Stimulated activated CD8-positive, alpha-beta memory T cell treated with anti-CD3 and anti-CD28 coated beads, Interleukin-12 subunit alpha, Interleukin-12 subunit beta, amount 100 ng/mL, for 4 hours (primary cell): Measurements from ENCODE around the gene EYA4.
"Not testable (repeated sequence)": the region's sequence is repeated elsewhere in the genome, so short reads cannot be mapped to it uniquely, and the experiment has no call there.

ENCODE experiments used
- DNase-seq: peaks from one replicate; pipeline ENCODE4 v3.0.0-alpha.2; 2020; ENCODE audit warnings: low read depth

Gene EYA4

DNA sequence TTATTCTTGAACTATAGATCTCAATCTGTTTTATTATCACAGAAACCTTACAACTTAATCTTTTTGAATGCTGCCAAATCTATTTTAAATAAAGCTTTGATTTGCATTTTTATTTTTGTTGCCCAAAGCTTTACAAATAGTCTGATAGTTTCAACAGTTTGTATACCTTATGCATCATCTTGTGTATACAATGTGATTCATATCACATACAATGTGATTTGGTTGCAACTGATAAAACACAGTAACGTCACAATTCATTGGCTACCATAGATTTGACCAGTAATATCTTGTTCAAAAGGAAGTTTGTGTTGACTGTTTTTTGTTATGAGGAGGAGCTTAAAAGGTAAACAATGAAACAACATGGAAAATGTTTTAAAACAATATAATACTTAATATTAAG lies 110.9 kb downstream of the EYA4 start:
- DNase-seq: no peak

DNA sequence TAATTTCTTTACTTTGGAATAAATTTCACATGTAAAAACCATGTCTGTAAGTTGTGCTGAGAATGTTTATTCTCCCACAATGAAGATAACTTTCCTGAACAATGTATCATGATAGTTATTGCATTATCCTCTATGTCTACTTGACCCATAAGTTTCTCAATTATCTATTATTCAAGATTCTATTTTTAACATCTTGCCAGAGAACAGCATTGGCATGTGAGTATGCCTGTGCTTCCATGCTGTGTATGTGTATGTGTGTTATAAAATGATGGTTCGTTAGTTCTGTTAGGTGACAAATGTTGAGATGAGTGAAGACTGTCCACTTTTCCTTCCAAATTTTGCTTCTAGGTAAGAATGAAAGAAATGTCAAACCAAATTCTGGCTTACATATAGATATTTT lies 111.9 kb downstream of the EYA4 start:
- no peak for DNase-seq

DNA sequence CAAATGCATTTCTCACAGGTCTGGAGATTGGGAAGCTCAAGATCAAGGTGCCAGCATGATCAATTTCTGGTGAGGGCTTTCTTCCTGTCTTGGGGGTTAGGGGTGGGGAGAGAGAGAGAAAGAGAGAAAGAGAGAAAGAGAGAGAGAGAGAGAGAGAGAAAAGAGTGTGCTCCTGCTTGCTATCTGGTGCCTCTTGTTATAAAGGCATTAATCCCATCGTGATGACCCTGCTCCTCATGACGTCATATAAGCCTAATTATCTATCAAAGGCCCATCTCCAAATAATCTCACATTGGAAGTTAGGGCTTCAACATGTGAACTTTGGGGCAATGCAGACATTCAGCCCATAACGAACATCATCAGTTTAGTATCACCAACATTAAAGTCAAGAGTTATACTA lies 114.8 kb downstream of the EYA4 start:
- no peak for DNase-seq

DNA sequence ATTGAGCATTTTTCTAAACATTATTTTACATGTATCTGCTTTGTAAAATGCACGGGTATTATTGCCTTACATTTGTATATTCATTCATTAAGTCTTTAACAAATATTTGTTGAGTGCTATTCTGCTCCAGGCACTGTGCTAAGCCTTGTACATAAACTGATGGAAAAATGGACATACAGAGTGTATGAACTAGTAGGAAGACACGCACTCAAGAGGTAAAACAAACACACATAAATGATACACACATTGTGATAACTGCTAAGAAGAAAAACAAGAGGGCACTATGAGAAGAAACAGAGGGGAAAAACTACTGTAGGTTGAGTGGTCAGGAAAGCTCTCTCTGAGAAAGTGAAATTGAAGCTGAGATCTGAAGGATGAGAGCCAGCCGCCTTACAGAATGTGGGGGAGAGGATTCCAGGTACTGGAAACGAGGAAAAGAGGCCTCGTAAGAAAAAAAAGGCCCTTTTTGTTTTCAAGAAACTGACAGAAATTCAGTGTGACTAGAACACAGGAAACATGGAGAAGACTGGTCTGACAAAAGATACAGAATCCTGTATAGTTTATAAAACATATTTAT lies 117.5 kb downstream of the EYA4 start:
- DNase-seq: no peak

DNA sequence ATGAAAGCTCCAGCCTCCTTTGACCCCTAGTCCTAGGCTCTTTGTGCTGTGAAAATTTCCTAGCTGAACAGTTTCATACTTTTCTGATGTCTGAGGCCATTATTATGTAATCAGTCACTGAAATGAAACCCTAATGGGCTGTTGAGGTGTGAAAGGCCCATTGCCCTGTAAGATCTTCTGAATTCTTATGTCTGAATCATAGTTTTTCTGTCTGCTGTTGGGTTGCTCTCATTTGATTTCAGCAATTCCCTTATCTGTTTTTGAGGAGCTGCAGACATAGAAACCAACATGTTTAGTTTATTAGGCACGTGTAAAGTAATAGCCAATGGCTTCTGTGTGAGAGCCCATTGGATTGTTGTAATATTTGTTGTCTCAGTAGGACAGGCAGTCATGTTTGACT lies 118.1 kb downstream of the EYA4 start:
- DNase-seq: no peak

DNA sequence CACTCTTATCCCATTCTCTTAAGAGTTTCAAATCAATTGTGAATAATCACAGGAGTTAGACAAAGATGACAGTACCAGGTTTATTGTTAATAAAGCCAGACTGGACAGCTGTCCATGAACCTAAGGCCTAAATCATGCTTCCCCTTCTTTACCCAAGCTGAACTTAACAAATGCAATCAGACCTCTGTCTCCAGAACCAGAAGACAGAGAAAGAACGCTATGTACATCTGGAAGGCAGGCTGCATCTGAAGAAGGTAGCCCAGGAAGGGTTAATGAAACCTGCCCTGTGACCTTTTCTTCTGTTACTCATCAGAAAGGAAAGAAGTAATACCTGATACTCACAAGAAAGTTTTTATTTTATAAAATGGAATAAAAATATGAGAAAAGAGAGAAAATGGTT lies 118.6 kb downstream of the EYA4 start:
- DNase-seq: no peak

DNA sequence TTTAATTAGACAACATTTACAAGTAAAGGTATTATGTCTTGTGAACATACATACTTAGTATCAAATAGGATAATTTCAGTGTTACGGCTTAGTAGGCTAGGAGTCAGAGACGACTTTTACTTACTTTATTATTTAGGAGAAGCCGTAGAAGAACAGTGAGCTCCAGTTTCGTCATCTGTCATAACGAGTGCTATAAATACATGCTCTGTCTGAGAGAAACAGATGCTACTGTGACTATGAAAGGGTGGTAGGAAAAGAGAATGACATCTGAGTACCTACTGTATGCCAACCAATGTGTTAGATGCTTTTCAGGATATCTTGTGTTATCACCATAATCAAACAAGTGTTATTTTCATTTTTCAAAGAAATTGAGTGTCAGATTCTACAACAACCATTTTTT lies 119.0 kb downstream of the EYA4 start:
- no peak for DNase-seq

DNA sequence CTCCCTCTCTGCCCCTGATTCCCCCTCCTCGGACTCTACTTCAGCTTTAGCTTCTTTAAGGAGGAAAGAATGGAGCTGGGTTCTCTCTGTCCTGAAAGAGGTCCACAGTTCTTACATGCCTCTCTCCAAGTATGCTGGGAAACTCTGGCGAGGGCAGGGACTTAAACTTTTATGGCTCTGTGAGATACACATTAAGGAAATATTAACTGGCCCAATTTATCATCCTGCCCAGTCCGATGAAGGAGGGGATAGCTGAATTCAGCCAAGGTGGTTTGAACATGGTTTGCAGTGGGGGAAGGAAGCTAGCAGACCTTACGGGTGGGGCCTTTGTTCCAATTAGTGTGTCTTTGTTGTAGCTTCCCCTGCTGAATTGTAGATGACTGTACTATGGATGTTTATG lies 121.7 kb downstream of the EYA4 start:
- no peak for DNase-seq

DNA sequence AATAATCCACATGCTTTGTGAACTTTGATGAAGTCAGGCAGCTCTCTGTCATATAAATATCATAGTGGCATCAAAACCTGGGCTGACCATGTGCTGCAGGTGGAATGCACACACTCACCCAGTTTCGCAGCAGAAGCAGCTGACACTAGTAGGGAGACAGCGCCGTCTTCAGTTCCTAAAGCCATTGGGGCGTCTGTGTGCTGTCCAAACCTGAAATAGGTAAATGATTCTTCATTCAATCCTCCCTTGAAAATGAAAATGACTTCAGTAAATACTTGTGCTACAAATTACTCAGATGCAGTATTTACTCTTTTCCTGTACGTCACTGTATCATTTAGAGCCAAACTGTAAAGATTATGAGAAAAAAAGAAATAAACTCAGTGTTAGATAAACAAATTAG lies 127.5 kb downstream of the EYA4 start:
- DNase-seq: no peak

DNA sequence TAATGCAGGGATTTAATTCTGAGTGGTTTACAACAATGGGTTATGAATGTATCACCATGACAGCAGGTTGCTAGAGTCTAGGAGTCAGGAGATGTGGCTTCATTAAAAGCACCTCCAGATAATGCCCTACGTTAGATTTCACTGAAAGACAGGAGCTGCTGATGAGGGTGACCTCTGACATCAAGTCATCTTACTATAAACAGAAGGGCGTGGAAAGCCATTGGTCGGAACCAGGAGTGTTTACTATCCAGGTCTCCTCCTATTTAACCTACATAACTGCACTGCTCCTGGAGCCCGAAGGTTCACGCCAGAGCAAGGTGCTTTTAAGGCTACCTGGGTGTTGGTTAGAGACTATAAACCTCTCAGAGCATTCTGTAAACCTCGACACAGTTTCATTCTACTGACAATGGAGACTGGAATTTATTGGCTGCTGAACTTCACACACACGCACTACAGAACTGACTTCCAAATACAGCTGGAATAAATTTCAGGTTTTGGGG lies 128.7 kb downstream of the EYA4 start:
- DNase-seq: no peak

DNA sequence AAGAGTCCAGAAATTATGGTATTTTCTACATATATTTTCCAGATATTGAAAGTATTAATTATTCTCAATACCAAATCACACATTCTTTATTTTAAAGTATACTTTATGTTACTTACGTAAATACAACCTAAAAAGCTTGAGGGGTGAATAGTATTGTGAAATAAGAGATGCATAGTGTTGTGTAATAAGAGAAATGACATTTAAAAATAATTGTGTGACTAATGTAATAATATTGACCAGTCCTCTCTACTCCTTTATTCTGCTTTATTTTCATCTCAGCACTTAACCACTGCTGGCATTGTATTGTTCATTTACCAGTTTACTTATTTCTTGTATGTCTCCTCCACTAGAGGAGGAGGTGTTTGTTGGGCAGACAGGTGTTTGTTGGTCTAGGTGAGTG lies 135.6 kb downstream of the EYA4 start:
- no peak for DNase-seq

DNA sequence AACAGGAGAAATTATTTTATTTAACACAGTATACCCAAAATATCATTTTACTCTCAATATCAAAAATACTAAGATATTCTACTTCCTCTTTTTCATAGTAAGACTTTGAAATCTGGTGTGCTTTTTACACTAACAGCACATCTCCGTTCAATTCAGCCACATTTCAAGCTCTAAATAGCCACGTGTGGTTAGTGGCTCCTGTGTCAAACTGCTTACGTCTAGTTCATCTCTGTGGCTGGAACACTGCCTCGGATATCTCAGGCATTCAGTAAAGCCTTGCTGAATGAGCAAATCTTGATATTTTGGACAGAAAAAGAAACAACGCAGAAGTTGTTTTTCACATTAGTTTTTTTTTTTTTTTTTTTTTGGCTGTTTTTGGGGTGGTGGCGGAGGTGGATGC lies 136.1 kb downstream of the EYA4 start:
- no peak for DNase-seq

DNA sequence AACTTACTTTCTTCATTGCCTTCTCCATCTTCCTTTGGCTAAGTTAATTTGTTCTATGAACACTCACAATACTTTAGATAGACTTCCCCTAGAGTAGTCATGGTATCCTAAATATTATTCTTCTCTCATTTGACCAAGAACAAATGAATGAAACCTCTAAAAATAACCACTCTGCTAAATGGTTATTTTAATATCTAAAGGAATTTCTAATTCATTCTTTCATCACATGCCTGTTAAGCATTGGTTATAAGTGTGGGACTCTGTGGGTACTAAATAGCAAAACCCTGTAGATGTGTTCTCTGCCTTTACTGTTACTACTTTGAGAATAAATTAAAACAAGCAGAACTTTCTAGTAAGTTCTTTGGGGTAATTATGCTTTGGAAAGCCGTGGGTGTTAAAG lies 138.9 kb downstream of the EYA4 start:
- no peak for DNase-seq

DNA sequence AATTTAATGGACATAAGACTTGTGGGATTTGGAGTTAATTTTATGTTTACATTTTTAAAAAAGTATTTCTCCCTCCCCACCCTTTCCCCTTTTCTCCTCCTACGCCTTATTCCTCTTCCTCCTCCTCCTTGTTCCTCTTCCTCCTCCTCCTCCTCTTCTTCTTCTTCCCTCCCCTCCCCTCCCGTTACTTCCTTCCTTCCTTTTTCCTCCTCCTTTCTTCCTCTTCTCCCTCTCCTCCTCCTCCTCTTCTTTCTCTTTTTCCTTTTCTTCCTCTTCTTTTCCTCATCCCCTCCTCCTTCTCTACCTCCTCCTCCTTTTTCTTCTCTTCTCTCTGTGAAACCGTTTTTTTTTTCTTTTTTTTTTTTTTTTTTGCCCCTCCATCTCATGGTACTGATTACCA lies 139.6 kb downstream of the EYA4 start:
- DNase-seq: no peak

DNA sequence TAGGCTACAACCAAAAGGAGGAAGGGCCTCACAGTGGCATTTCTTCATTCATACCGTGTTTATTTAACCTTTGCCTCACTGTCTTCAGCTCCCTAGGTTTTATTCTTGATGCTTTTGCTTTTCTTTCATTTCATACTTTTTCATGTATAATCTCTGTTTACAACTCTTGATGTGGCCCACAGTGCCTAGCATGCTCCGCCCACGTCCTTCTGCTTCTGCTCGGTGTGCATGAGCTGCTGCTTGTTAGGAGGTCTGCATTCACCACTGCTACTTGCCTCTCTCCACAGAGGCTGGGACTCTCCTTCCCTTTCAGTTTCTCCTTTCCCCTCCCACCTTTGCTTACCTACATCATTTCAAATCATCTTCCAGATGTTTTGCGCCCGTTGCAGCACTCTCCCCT lies 147.6 kb downstream of the EYA4 start:
- no peak for DNase-seq

DNA sequence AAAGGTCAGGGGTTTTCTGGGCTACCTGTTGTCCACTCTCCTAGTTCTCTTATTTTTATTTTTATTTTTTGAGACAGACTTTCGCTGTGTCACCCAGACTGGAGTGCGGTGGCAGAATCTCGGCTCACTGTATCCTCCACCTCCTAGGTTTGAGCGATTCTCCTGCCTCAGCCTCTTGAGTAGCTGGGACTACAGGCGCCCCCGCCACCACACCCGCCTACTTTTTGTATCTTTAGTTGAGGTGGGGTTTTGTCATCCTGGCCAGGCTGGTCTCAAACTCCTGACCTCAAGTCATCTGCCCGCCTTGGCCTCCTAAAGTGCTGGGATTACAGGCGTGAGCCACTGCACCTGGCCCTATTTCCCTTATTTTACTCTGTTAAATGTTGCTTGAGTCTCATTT lies 149.0 kb downstream of the EYA4 start:
- DNase-seq: no peak

DNA sequence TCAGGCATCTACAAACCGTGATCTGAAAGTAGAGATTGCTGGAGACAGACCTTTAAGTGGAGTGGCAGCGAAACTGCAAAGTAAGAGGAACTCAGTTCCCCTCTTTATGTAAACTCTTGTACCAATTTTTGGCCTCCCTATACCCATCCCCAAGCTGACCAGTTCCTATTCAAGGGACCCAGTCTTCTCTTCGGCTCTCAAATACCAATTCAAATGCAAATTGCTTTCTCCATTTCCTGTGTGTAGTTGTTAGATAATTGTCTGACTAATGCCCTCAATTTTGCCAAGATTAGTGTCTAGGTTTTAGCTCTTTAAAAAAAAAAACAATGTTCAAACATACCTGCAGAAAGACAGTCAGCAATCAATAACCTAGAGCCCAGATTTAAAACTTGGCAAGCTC lies 150.9 kb downstream of the EYA4 start:
- no peak for DNase-seq

DNA sequence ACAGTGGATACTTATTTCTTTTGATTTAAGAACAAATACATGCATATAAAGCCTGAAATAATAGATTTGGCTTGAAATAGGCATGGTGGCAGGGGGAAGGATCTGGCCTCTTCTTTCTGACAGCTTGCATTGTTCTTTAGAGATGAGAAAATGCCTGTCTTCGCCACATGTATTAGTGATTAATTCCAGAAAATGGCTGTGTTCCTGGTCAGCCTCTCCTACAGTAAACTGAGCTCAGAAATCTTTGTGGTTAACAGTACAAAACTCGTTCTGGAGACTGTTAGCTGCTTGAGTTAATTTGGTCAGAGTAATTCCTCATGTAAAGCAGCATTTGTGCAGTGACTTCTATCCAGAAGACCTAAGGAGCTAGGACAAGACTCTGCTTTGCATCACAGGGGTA lies 151.5 kb downstream of the EYA4 start:
- no peak for DNase-seq

DNA sequence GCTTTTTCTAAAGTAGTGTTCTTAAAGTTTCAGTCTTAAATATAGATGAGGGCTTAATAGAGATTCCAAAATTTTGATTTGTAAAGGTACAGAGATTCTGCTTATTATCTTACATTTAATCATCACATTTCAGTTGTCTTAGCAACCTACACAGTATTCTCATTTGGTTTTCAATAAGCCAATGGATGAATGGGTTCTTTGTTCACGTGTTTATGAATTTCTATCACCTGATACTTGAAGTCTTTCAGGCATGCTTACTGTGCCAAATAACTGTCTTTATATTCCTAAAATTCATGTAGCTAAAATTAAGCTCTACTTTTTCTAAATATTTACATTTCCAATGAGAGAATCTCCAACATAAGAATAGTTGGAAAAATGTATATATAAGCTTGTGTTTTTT lies 152.7 kb downstream of the EYA4 start:
- DNase-seq: no peak

DNA sequence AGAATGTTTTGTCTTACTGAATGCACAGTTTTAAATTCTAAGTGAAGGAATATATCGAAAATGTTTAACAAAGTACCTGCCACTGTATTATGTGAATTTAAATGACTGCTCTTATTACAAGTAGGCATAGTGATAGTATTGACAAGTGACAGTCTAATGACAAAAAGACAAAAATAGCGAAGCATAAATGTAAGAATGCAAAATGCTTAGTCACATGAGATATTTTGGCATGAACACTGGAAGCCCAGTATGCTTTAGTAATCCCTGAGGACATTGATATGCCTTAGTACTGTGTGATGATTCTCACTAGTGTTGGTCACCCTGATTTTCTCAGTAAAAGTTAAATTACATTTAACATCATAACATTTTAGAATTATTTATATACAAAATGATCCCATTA lies 153.5 kb downstream of the EYA4 start:
- DNase-seq: no peak

DNA sequence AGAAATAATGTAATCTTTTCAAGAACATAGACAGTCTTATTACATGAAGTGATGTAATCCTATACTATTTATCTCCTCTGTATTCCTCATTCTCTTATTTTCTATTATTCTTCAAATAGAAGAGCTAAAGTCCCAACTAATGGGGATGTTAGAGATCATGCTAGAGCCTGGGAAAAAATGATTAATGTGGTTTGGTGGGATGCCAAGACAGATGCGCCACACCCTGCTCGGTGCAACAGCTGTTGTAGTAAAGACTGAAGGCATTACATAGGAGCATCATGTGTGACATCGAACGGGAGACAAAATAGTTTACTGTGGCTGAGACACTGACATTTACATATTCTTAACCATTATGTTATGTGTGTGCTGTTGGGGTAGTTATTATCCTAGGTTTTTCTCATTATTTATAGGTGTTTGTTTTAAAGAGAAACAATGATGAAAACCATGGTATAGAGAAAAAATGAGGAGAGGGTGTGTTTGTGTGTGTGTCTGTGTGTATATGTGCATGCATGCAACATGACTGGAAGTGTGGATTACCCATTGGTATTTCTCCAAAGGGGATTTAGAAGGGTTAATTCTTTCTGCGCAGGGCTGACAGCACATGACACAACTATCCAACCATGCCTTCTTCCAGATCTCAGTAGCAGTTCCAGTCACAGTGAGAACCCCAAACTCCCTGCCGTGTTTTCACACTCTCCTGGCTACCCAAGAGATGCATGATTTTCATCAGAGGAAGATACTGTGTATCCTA lies 155.3 kb downstream of the EYA4 start:
- DNase-seq: no peak

DNA sequence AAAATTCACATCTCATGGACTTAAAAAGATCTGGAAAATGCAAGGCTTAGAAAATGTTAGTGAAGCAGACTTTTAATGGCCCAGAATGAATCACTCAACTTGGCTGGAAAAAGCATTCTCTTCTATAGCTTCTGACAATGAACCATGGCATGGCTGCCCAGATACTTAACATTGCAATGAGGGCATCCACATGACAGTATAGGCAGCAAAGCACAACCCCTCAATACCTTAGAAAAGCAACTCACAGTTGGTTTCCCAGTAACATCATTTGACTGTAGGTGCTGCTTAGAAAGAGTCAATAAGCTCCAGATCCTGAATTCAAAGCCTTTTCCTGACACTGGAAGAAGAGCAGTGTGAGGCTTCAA lies 155.8 kb downstream of the EYA4 start:
- DNase-seq: no peak

DNA sequence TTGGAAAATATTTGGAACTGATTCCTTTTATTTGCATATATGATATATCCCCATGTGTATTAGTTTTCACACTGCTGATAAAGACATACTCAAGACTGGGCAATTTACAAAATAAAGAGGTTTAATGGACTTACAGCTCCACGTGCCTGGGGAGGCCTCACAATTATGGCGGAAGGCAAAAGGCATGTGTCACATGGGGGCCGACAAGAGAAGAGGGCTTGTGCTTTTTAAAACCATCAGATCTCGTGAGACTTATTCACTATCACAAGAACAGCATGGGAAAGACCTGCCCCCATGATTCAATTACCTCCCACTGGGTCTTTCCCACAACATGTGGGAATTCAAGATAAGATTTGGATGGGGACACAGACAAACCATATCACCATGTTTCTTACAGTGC lies 156.4 kb downstream of the EYA4 start:
- not testable (repeated sequence) for DNase-seq

DNA sequence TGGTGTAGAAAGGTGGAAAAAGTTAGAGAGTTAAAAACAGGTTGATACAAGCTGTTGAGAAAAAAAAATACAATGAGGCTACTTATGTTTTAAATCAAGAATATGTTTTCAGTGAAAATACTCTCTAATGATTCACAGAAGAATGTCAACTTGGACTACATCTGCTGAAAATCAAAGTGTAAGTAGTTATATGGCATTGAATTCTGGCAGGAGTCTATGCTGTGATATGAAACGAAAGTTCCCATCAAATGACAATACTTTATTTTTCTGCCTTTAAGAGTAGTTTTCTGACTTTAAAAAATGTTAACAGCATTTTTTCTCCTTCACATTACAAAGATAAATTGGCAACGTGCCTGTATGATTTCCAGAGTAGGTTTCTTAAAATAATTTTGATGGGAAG lies 158.3 kb downstream of the EYA4 start:
- DNase-seq: no peak
